GM10847 (cell line): Measurements from ENCODE around the gene PCDH10.

Source experiments
- POLR2A ChIP-seq: IDR thresholded peaks from 2 replicates; pipeline ENCODE4 v1.6.1; 2011; ENCODE audit not compliant: insufficient read length; ENCODE audit errors: extremely low read depth

The PCDH10 gene

GRCh38 chr4:133145758-133146573 is 3.1 kb upstream of the PCDH10 start:
- TF ChIP-seq POLR2A, result no peak

GRCh38 chr4:133146574-133147241 is 2.4 kb upstream of the PCDH10 start:
- TF ChIP-seq POLR2A, result no peak

GRCh38 chr4:133147286-133147821 is 1.7 kb upstream of the PCDH10 start:
- TF ChIP-seq POLR2A, result no peak

GRCh38 chr4:133147921-133148689 is 989 bp upstream of the PCDH10 start:
- TF ChIP-seq POLR2A, result no peak

- TF ChIP-seq POLR2A, result no peak
These were observed 236 bp downstream of the PCDH10 start for GRCh38 chr4:133149364-133149695.

- TF ChIP-seq POLR2A, result no peak
These were observed 908 bp downstream of the PCDH10 start for GRCh38 chr4:133149932-133150471.

- TF ChIP-seq POLR2A, result no peak
These were observed 1.6 kb downstream of the PCDH10 start for GRCh38 chr4:133150486-133151340.

- TF ChIP-seq POLR2A, result no peak
These were observed 2.2 kb downstream of the PCDH10 start for GRCh38 chr4:133151341-133151690.

- TF ChIP-seq POLR2A, result no peak
These were observed 2.7 kb downstream of the PCDH10 start for GRCh38 chr4:133151691-133152329.

GRCh38 chr4:133152330-133152821 is 3.3 kb downstream of the PCDH10 start:
- no peak for TF ChIP-seq POLR2A

- no peak for TF ChIP-seq POLR2A
These were observed 3.9 kb downstream of the PCDH10 start for GRCh38 chr4:133152831-133153481.

- no peak for TF ChIP-seq POLR2A
These were observed 5.6 kb downstream of the PCDH10 start for GRCh38 chr4:133154725-133155124.

- no peak for TF ChIP-seq POLR2A
These were observed 7.0 kb downstream of the PCDH10 start for GRCh38 chr4:133156096-133156495.

GRCh38 chr4:133156556-133156955 is 7.5 kb downstream of the PCDH10 start:
- no peak for TF ChIP-seq POLR2A
